ENCODE data around the gene EPHA6.

DNA sequence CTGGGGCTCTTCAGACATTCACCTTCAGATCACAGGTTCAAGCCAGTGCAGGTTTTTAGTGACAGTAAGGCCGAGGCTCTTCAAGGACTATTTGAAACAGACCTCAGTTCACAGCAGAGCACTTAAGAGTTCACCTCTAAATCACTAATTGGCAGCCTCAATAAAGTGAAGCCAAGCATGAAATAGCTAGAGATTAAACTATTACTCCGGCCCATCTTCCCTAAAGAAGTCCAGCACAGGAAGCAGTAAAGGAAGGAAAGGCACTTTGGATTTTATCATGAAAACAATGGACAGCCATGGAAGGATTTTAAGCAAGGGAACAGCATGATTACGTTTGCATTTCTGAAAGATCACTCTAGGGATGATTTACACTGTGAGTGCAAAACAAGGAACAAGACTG, 922.5 kb downstream of the EPHA6 start:
- TF ChIP-seq, protein P1, sequence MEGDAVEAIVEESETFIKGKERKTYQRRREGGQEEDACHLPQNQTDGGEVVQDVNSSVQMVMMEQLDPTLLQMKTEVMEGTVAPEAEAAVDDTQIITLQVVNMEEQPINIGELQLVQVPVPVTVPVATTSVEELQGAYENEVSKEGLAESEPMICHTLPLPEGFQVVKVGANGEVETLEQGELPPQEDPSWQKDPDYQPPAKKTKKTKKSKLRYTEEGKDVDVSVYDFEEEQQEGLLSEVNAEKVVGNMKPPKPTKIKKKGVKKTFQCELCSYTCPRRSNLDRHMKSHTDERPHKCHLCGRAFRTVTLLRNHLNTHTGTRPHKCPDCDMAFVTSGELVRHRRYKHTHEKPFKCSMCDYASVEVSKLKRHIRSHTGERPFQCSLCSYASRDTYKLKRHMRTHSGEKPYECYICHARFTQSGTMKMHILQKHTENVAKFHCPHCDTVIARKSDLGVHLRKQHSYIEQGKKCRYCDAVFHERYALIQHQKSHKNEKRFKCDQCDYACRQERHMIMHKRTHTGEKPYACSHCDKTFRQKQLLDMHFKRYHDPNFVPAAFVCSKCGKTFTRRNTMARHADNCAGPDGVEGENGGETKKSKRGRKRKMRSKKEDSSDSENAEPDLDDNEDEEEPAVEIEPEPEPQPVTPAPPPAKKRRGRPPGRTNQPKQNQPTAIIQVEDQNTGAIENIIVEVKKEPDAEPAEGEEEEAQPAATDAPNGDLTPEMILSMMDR (IDR thresholded peaks at IDR 0.05): no peak
- TF ChIP-seq ESRRA (IDR thresholded peaks at IDR 0.05; ENCODE audit: borderline replicate concordance, low read length) (no peak), EHF (CRISPR knock-in tag; IDR thresholded peaks at IDR 0.05) (no peak), PHF8 (IDR thresholded peaks at IDR 0.05; ENCODE audit: borderline replicate concordance, low read depth) (no peak), CHD2 (IDR thresholded peaks at IDR 0.05; ENCODE audit: low read length, partially characterized antibody) (no peak), MAFK (IDR thresholded peaks at IDR 0.05; ENCODE audit: partially characterized antibody) (no peak), SMC3 (IDR thresholded peaks at IDR 0.05) (no peak), JUNB (IDR thresholded peaks at IDR 0.05) (no peak), EHMT2 (IDR thresholded peaks at IDR 0.05; ENCODE audit: low read depth) (no peak), HOXA7 (CRISPR knock-in tag; IDR thresholded peaks at IDR 0.05) (no peak), FOSL2 (IDR thresholded peaks at IDR 0.05) (no peak), FOSL2 (CRISPR knock-in tag; IDR thresholded peaks at IDR 0.05) (no peak), EP300 (IDR thresholded peaks at IDR 0.05) (no peak), CHD4 (IDR thresholded peaks at IDR 0.05; ENCODE audit: borderline replicate concordance) (no peak)

Measured in A549 (cell line).